Measurements from ENCODE around the gene CNTNAP2.

DNA sequence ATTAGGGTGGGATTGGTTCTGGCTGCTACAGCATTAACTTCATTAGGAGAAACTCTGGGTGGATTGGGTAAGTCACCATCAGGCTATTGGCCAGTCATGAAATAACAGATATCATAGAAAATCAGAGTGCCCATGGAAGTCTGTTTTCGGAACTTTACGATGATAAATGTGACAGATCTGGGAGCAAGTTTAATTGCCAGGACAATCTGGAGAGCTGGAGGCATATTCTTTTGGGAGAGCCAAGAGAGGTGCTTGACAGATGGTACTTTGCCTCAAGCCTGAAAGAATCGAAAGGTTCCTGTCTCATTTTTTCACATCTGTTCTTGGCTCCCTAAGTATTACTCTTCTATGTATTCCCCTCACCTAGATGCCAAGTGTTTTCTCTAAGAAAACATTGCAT lies 369.9 kb downstream of the CNTNAP2 start:
- TF ChIP-seq, protein P1, sequence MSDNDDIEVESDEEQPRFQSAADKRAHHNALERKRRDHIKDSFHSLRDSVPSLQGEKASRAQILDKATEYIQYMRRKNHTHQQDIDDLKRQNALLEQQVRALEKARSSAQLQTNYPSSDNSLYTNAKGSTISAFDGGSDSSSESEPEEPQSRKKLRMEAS (IDR thresholded peaks at IDR 0.05): no peak
- TF ChIP-seq CTCF (IDR thresholded peaks at IDR 0.05; ENCODE audit: low read depth, low read length, missing input control): no peak
- TF ChIP-seq, protein P2, sequence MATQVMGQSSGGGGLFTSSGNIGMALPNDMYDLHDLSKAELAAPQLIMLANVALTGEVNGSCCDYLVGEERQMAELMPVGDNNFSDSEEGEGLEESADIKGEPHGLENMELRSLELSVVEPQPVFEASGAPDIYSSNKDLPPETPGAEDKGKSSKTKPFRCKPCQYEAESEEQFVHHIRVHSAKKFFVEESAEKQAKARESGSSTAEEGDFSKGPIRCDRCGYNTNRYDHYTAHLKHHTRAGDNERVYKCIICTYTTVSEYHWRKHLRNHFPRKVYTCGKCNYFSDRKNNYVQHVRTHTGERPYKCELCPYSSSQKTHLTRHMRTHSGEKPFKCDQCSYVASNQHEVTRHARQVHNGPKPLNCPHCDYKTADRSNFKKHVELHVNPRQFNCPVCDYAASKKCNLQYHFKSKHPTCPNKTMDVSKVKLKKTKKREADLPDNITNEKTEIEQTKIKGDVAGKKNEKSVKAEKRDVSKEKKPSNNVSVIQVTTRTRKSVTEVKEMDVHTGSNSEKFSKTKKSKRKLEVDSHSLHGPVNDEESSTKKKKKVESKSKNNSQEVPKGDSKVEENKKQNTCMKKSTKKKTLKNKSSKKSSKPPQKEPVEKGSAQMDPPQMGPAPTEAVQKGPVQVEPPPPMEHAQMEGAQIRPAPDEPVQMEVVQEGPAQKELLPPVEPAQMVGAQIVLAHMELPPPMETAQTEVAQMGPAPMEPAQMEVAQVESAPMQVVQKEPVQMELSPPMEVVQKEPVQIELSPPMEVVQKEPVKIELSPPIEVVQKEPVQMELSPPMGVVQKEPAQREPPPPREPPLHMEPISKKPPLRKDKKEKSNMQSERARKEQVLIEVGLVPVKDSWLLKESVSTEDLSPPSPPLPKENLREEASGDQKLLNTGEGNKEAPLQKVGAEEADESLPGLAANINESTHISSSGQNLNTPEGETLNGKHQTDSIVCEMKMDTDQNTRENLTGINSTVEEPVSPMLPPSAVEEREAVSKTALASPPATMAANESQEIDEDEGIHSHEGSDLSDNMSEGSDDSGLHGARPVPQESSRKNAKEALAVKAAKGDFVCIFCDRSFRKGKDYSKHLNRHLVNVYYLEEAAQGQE (IDR thresholded peaks at IDR 0.05): no peak
- TF ChIP-seq GABPA (IDR thresholded peaks at IDR 0.05 in 1 of 2, conservative IDR thresholded peaks at IDR 0.05 in 1 of 2): no peak
- no peak for TF ChIP-seq SP1 (IDR thresholded peaks at IDR 0.05)
- TF ChIP-seq EGR1 (IDR thresholded peaks at IDR 0.05; ENCODE audit: low read depth in 2 of 2): no peak
- no peak for TF ChIP-seq YY1 (IDR thresholded peaks at IDR 0.05)
- TF ChIP-seq NR2F2 (IDR thresholded peaks at IDR 0.05): no peak
- no peak for TF ChIP-seq HNF4G (IDR thresholded peaks at IDR 0.05)
- TF ChIP-seq FOXA2 (IDR thresholded peaks at IDR 0.05): no peak
